Measurements from ENCODE around the gene FLNB.

DNA sequence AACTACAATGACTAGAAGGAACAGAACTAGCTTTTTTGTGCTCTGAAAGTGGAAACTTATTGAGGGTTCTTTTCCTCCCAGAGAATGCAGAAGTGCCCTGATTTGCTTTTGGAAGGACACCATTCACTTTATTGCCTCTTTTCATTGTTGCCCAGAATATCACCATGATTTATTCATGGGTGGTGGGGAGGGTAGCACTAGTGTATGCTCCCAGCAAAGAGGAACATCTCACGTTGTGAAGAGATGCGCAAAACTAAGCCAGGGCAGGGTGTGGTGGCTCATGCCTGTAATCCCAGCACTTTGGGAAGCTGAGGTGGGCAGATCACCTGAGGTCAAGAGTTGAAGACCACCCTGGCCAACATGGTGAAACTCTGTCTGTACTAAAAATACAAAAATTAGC is 31.4 kb downstream of the FLNB start:
- TF ChIP-seq, protein P1, sequence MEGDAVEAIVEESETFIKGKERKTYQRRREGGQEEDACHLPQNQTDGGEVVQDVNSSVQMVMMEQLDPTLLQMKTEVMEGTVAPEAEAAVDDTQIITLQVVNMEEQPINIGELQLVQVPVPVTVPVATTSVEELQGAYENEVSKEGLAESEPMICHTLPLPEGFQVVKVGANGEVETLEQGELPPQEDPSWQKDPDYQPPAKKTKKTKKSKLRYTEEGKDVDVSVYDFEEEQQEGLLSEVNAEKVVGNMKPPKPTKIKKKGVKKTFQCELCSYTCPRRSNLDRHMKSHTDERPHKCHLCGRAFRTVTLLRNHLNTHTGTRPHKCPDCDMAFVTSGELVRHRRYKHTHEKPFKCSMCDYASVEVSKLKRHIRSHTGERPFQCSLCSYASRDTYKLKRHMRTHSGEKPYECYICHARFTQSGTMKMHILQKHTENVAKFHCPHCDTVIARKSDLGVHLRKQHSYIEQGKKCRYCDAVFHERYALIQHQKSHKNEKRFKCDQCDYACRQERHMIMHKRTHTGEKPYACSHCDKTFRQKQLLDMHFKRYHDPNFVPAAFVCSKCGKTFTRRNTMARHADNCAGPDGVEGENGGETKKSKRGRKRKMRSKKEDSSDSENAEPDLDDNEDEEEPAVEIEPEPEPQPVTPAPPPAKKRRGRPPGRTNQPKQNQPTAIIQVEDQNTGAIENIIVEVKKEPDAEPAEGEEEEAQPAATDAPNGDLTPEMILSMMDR (IDR thresholded peaks at IDR 0.05), result no peak
- no peak for TF ChIP-seq POLR2A (IDR thresholded peaks at IDR 0.05)
